Measurements from ENCODE around the gene SPART.

The SPART gene

GRCh38 chr13:36259361-36260137, 86.6 kb downstream of the SPART start:
- no peak for TF ChIP-seq USF1 (IDR thresholded peaks at IDR 0.05)
- no peak for TF ChIP-seq EGR1 (IDR thresholded peaks at IDR 0.05)
- TF ChIP-seq CREB1 (IDR thresholded peaks at IDR 0.05; ENCODE audit: low read depth): no peak
- TF ChIP-seq EP300 (IDR thresholded peaks at IDR 0.05; ENCODE audit: borderline replicate concordance): no peak
- no peak for TF ChIP-seq REST (IDR thresholded peaks at IDR 0.05; ENCODE audit: low read depth)
- TF ChIP-seq RAD21 (IDR thresholded peaks at IDR 0.05; ENCODE audit: low read depth): no peak
- TF ChIP-seq NFIC (IDR thresholded peaks at IDR 0.05): no peak
- TF ChIP-seq, protein P1, sequence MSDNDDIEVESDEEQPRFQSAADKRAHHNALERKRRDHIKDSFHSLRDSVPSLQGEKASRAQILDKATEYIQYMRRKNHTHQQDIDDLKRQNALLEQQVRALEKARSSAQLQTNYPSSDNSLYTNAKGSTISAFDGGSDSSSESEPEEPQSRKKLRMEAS (IDR thresholded peaks at IDR 0.05): no peak

GRCh38 chr13:36258831-36259230, 87.4 kb downstream of the SPART start:
- no peak for TF ChIP-seq USF1 (IDR thresholded peaks at IDR 0.05)
- TF ChIP-seq NFIC (IDR thresholded peaks at IDR 0.05): no peak
- no peak for TF ChIP-seq TEAD4 (IDR thresholded peaks at IDR 0.05)
- TF ChIP-seq, protein P1 (IDR thresholded peaks at IDR 0.05): no peak
- no peak for TF ChIP-seq EP300 (IDR thresholded peaks at IDR 0.05; ENCODE audit: borderline replicate concordance)
- no peak for TF ChIP-seq CEBPB (IDR thresholded peaks at IDR 0.05)
- no peak for TF ChIP-seq CREB1 (IDR thresholded peaks at IDR 0.05; ENCODE audit: low read depth)
- no peak for TF ChIP-seq TCF12 (IDR thresholded peaks at IDR 0.05; ENCODE audit: low read depth)
- no peak for TF ChIP-seq TAF1 (IDR thresholded peaks at IDR 0.05; ENCODE audit: low read depth)
- no peak for TF ChIP-seq EGR1 (IDR thresholded peaks at IDR 0.05)
- TF ChIP-seq REST (IDR thresholded peaks at IDR 0.05; ENCODE audit: low read depth): no peak
- TF ChIP-seq FOXM1 (IDR thresholded peaks at IDR 0.05; ENCODE audit: borderline replicate concordance, low read depth): no peak
- TF ChIP-seq ZBTB7A (IDR thresholded peaks at IDR 0.05; ENCODE audit: low read depth): no peak
- no peak for TF ChIP-seq YY1 (IDR thresholded peaks at IDR 0.05; ENCODE audit: low read depth)
- TF ChIP-seq RAD21 (IDR thresholded peaks at IDR 0.05; ENCODE audit: low read depth): no peak

All from Ishikawa (cell line).